GM21515 (cell line): Measurements from ENCODE around the gene EEPD1.

ENCODE experiments used
- ATAC-seq: cut with Tn5 transposase; IDR thresholded peaks from one replicate; pipeline ENCODE4 v1.9.1; 2021; ENCODE audit not compliant: unreplicated experiment

The EEPD1 gene

GRCh38 chr7:36297364-36298009, 144.4 kb downstream of the EEPD1 start:
- no peak for ATAC-seq

- no peak for ATAC-seq
These were observed 145.1 kb downstream of the EEPD1 start for GRCh38 chr7:36298106-36298505.

GRCh38 chr7:36299223-36299774, 146.2 kb downstream of the EEPD1 start:
- ATAC-seq: no peak

GRCh38 chr7:36299823-36300341, 146.8 kb downstream of the EEPD1 start:
- no peak for ATAC-seq

GRCh38 chr7:36300696-36301350, 147.8 kb downstream of the EEPD1 start:
- ATAC-seq: no peak

GRCh38 chr7:36301914-36302771, 149.1 kb downstream of the EEPD1 start:
- no peak for ATAC-seq

- no peak for ATAC-seq
These were observed 150.4 kb downstream of the EEPD1 start for GRCh38 chr7:36303202-36304098.

- ATAC-seq: no peak
These were observed 151.0 kb downstream of the EEPD1 start for GRCh38 chr7:36304099-36304425.

- no peak for ATAC-seq
These were observed 152.2 kb downstream of the EEPD1 start for GRCh38 chr7:36305226-36305625.

- no peak for ATAC-seq
These were observed 152.6 kb downstream of the EEPD1 start for GRCh38 chr7:36305648-36306047.

- no peak for ATAC-seq
These were observed 153.2 kb downstream of the EEPD1 start for GRCh38 chr7:36306222-36306621.

GRCh38 chr7:36306722-36307121, 153.7 kb downstream of the EEPD1 start:
- no peak for ATAC-seq

GRCh38 chr7:36308031-36308430, 155.0 kb downstream of the EEPD1 start:
- no peak for ATAC-seq

- no peak for ATAC-seq
These were observed 156.2 kb downstream of the EEPD1 start for GRCh38 chr7:36309301-36309700.

- no peak for ATAC-seq
These were observed 156.7 kb downstream of the EEPD1 start for GRCh38 chr7:36309716-36310115.

- no peak for ATAC-seq
These were observed 157.8 kb downstream of the EEPD1 start for GRCh38 chr7:36310897-36311296.

GRCh38 chr7:36311539-36311938, 158.5 kb downstream of the EEPD1 start:
- no peak for ATAC-seq

GRCh38 chr7:36312064-36312914, 159.2 kb downstream of the EEPD1 start:
- no peak for ATAC-seq

GRCh38 chr7:36312915-36313334, 159.9 kb downstream of the EEPD1 start:
- ATAC-seq: no peak

- no peak for ATAC-seq
These were observed 160.6 kb downstream of the EEPD1 start for GRCh38 chr7:36313607-36314006.
